ENCODE results near the gene SOWAHC. TPM values are rescaled to one million over a fixed set of nuclear protein-coding genes. Genes with fewer than 3 reads are reported as not detected.
"Not testable (repeated sequence)": the region's sequence is repeated elsewhere in the genome, so short reads cannot be mapped to it uniquely, and the experiment has no call there.

SOWAHC gene
- 3.2 and 3.9 TPM in 2 replicates for total RNA-seq
- 3.9 TPM for polyA plus RNA-seq (2012)

GRCh38 chr2:109613922-109614714 lies at the start of gene SOWAHC, which contains the start of gene SEPTIN10:
Gene SOWAHC, plus strand, starts transcription at chr2:109614364. Its CDS starts 126 bp downstream, at chr2:109614490.
Gene SEPTIN10, minus strand, starts transcription at chr2:109613966. Its CDS starts 139 bp downstream, at chr2:109613827.
- DNase-seq (ENCODE audit: low read depth): peak; percentile 97

DNA sequence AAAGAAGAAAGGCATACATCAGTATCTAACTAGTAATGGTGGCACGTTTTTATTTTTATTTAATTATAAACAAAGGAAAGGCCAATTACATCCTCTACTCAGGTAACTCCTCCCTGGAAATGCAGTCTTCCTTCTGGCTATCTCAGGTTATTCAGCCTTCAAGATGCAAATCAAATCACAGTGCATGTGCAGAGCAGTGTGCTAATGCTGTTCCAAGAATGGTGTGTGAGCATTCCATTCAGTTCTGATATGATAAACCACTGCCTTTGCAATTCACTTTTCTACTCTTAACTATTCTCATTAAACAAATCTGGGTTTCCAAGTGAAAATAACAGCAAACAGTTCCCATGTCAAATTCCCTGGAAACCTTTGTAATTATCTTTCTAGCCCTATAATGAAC lies 38.8 kb upstream of the SOWAHC start:
- no peak for DNase-seq (ENCODE audit: low read depth)

- not testable (repeated sequence) for DNase-seq (ENCODE audit: low read depth)
Observed at GRCh38 chr2:109577630-109578029, 36.5 kb upstream of the SOWAHC start.

DNA sequence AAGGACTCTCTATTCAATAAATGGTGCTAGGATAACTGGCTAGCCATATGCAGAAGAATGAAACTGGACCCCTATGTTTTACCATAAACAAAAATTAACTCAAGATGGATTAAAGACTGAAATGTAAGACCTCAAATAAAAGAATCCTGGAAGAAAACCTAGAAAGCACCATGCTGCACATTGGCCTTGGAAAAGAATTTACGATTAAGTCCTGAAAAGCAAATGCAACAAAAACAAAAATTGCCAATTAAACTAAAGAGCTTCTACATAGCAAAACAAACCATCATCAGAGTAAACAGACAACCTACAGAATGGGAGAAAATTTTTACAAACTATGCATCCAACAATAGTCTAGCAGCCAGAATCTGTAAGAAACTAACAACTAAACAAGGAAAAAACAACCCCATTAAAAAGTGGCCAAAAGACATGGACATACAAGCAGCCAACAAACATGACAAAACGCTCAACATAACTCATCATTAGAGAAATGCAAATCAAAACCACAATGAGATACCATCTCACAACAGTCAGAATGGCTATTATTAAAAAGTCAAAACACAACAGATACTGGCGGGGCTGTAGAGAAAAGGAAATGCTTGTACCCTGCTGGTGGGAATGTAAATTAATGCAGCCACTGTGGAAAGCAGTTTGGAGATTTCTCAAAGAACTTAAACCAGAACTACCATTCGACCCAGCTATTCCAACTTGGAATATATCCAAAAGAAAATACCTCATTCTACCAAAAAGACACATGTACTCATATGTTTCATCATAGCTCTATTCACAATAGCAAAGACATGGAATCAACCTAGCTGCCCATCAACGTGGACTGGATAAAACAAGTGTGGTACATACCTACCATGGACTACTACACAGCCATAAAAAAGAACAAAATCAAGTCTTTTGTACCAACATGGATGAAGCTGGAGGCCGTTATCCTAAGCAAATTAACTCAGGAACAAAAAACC lies 31.0 kb upstream of the SOWAHC start:
- DNase-seq (ENCODE audit: low read depth): peak; percentile 6

DNA sequence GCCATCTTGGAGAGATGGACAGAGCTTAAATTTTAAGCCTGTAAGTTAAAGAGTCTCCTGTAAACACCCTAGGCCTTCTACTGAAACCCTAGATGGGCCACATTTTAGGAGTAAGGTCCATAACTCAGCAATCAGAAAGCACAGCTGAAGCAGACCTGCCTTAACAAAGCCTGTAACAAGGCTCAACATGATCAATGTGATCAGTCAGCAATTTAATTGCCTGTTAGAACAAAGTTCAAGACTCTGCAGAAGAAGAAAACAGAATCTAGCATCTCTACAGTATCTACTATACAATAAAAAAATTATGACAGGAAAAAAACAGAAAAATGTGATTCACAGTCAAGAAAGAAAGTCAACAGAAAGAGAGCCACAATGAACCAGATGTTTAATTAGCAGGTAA lies 27.5 kb upstream of the SOWAHC start:
- DNase-seq (ENCODE audit: low read depth): no peak

DNA sequence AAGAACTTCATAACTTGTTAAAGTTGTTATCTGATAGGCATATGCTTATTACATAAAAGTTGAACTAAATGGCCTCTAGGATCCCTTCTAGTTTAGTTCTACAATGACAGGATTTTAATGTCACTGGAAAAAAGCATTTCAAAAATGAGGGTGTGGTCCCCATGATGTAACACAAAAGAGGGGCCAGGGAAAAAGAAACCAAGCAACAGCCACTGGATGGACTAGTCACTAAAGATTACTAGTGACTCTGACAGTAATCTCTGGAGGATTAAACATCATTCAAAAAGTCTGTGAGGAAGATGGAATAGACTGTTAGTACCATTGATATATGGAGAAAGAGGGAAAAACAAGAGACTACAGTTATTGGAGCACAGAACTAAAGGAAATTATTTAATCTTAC lies 23.0 kb upstream of the SOWAHC start:
- peak; percentile 13 for DNase-seq (ENCODE audit: low read depth)

DNA sequence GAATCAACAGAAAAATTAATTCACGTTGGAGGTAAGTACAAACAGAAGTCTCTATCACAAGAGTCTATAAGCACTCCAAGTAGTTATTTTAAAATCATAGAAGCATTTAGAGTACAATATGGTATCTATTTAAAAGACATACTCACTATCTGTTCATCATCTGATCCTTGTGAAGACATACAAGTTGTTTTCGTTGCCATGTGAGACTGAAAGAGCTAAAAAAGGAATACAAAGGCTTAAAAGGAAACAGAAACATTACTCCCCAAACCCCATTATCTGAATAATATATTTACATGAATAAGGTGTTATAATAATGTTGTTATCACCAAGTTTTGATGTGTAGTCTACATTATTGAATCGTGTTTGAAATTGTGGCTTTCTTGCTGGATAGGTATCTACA lies 21.3 kb upstream of the SOWAHC start:
- DNase-seq (ENCODE audit: low read depth): no peak

DNA sequence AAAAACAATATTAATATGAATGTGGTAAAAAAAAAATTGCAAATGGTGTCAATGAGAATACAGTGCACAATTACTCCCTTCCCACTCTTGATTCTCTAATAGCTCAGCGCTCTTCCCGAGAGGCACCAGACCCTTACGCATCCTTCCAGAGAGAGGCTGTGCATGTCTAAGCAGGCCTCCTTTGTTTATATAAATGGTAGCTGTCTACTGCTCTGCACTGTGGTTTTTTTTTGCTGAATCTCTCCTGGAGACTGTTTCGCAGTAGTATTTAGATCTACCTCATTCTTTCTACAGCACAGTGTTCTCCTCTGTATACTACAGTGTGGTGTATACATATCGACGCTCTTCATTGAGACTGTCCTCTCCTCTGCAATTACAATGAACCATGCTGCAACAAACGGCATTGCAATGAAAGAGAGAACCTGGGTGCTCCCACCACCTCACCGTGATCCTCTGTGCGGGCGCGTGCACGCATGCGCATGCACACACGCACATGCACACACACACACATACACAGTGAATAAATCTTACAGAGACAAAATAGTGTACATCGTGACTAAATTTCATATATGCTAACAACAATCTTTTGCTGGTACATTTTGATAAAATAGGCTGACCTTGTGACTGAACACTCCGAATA lies 19.8 kb upstream of the SOWAHC start:
- no peak for DNase-seq (ENCODE audit: low read depth)

GRCh38 chr2:109595644-109596043 lies 18.5 kb upstream of the SOWAHC start:
- DNase-seq (ENCODE audit: low read depth): no peak

DNA sequence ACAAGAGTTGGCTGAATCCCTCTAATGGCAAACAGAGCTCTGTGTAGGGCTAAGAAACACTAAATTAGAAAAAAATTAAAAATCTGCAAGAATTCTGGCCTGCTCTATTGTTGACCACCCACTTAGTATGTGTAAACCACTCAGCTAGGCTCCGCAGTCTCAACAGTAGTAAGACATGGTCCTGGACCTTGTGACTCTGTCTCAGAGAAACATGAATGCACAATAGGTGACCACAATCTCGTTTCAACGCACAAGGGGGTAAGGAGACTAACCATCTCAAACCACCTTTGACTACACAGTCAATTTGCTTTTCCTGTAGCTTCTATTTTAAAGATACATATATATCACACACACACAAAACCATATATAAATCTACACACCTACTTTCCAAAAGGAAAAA lies 16.9 kb upstream of the SOWAHC start:
- no peak for DNase-seq (ENCODE audit: low read depth)

DNA sequence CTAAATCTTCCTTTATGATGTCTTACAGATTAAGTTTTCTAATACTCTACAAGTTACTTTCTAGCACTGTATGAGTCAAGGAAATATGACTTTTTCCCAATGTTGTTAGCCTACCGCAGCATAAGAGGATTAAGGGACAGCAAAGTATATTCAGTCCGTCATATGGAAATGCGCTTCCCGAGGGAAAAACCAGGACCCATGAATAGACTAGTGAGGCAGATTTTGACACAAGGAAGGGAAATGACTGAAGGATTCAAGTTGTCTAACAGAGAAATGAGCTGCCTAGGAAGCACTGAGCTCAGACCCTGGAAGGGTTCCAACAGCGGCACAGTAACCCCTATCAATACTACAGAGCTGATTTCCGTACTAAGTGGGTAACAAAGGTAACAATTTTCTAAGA lies 12.4 kb upstream of the SOWAHC start:
- no peak for DNase-seq (ENCODE audit: low read depth)

DNA sequence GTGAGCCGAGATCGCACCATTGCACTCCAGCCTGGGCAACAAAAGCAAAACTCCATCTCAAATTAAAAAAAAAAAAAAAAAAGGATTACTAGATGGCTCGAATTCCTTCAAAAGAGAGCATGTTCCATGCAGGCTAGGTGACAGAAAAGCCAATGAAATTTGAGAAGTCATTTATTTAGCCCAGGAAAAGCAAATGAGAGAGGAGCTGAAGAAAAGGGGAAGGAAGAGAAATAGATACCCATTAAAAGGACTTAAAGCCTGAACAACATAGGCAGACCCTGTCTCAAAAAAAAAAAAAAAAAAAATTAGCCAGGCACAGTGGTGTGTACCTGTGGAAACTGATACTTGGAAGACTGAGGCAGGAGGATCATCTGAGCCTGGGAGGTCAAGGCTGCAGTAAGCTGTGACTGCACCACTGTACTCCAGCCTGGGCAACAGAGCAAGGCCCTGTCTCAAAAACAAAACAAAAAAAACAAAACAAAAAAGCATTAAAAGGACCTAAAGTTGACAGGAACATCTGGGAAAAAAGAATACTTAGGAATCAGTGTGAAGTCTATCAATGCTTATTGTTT lies 11.5 kb upstream of the SOWAHC start:
- no peak for DNase-seq (ENCODE audit: low read depth)

DNA sequence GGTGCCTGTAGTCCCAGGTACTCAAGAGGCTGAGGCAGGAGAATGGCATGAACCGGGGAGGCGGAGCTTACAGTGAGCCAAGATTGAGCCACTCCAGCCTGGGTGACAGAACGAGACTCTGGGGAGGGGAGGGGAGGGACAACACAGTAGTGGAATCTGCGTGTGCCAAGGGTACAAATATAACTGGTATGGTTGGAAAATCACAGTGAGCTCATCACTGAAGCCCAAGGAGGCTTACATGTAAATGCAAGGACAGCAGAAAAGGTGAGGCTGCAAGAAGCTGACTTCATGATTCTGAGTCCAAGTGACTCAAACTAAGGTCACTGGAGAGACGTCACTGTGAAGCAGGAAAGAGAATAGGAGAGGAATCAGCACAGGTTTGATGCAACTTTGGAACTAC lies 9.6 kb upstream of the SOWAHC start:
- DNase-seq (ENCODE audit: low read depth): no peak

DNA sequence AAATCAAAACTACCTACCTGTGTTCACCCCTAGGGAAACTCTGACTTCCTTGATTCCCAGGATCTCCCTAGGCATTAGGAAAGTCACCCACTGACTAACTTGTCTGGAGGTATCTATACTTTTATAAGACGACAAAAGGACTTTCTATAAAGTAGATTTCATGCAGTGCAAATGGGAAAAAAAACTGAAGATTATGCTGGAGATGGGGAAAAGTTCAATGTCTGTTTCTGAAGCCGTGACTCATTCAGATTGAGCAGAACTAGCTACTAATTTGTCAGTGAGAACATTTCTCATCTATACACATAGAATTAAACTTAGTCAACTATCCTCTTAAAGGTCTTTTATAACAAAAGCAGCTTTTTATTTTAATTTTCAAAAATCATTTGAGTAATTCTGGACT lies 6.4 kb upstream of the SOWAHC start:
- no peak for DNase-seq (ENCODE audit: low read depth)

GRCh38 chr2:109609352-109610024 lies 4.7 kb upstream of the SOWAHC start:
- DNase-seq (ENCODE audit: low read depth): peak; percentile 9

DNA sequence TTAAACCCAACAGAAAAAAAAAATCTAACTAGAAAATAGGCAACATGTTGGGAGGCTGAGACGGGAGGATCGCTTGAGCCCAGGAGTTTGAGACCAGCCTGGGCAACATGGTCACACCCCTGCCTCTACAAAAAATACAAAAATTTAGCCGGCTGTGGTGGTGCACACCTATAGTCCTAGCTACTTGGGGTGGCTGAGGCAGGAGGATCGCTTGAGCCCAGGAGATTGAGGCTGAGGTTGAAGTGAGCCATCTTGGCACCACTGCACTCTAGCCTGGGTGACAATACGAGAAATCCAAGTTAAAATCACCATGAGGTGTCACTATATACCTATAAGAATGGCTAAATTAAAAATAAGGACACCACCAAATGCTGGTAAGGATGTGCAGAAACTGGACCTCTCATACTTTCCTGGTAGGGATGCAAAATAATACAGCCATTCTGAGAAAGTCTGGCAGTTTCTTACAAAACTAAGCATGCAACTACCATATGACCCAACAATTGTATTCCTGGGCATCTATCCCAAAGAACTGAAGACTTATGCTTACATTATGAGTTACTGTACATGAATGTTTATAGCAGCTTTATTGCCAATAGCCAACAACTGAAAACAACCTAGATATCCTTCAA lies 2.6 kb upstream of the SOWAHC start:
- DNase-seq (ENCODE audit: low read depth): peak; percentile 13

DNA sequence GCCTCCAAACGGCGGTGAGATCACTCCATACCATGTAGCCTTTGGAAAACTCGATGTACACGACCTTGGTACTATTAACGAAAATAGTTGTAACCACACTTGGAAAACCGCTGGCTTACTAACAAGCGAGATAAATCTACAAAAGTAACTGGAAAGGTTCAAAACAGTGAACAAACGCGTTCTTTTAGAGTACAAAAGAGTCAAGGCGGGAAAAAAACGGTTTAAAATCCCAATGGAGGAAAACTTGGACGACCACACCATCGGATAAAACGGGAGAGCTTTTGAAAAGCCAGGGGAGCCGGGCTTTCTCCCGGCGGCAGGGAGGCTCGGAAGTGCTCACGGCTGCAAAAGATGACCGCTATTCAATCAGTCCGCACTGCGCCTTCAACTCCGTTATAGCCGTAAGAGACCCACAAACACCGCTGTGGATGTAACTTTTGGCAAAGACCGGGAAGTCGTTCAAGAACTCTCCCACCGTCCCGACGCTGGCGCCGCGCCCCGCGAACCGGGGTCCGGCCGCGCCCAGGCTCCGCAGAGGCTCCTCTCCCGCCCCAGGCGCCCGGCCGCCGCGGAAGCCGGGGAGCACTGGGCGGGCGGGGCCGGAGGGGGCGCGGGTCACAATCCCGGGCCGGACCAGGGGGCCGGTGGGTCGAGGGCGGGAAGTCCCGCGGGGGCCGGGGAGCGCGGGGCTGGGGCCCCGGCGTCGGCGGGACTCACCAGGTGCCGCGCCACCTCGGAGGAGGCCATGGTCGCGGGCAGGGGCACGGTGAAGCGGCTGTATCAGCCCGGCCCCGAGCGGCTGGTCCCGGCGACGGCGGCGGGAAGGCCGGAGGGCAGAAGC lies 863 bp upstream of the SOWAHC start:
- DNase-seq (ENCODE audit: low read depth): peak; percentile 64

GRCh38 chr2:109614715-109615636 lies 812 bp downstream of the SOWAHC start:
- DNase-seq (ENCODE audit: low read depth): no peak

All from myocyte (in vitro differentiated cells).